Measurements from ENCODE around the gene CDH7.

DNA sequence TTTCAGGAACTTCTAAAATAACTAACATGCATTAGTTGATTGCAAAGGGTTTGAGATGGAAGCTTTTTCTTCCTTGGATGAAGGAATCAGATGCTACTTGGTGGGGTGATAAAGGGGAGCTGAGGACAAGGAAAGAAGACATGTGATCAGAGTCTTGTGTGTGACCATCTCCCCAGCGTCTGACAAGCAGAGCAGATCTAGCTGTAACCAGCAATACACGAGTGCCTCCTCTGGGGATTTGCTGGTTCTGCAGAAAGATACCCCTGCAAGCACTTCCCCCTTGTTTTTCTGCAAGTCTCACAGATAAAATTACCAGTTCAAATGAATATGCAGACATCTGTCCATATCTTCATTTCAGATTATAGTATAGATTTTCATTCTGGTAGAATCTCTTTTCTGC is 2.7 kb downstream of the CDH7 start:
- TF ChIP-seq CTCF (conservative IDR thresholded peaks at IDR 0.05) (peak; percentile 68), ZFX (IDR thresholded peaks at IDR 0.05) (no peak)

Data from C4-2B (cell line).